ENCODE measurements around the gene REM1. TPM values are rescaled to one million over a fixed set of nuclear protein-coding genes. Genes with fewer than 3 reads are reported as not detected.

Gene REM1
- total and polyA plus RNA-seq, 9 donors = 1.1 to 6.5 (median 2.6) TPM

GRCh38 chr20:31484001-31484400 is 8.9 kb downstream of the REM1 start:
- Histone ChIP-seq H3K27ac (peak overlapping the region in 1 of 2 donors; percentile 82), H3K4me3 (no peak overlapping the region), H3K4me1 (ENCODE audit: insufficient read depth) (peaks cover 2% of the 10 kb centered on the region), H3K27me3 (no peaks in the 10 kb centered on the region), H3K9me3 (no peaks in the 10 kb centered on the region), H3K36me3 (no peaks in the 10 kb centered on the region)
- 50 to 61% (median 56%) methylated on average over 36 of the region's 36 CpGs for WGBS, 3 donors
- TF ChIP-seq POLR2A (IDR thresholded peaks at IDR 0.05) = no peak
- no peak for TF ChIP-seq EP300 (IDR thresholded peaks at IDR 0.05)
- TF ChIP-seq, protein P1, sequence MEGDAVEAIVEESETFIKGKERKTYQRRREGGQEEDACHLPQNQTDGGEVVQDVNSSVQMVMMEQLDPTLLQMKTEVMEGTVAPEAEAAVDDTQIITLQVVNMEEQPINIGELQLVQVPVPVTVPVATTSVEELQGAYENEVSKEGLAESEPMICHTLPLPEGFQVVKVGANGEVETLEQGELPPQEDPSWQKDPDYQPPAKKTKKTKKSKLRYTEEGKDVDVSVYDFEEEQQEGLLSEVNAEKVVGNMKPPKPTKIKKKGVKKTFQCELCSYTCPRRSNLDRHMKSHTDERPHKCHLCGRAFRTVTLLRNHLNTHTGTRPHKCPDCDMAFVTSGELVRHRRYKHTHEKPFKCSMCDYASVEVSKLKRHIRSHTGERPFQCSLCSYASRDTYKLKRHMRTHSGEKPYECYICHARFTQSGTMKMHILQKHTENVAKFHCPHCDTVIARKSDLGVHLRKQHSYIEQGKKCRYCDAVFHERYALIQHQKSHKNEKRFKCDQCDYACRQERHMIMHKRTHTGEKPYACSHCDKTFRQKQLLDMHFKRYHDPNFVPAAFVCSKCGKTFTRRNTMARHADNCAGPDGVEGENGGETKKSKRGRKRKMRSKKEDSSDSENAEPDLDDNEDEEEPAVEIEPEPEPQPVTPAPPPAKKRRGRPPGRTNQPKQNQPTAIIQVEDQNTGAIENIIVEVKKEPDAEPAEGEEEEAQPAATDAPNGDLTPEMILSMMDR (IDR thresholded peaks at IDR 0.05) = no peak
- intact Hi-C loops (cut with DNase I) = no loop called here
- peak; percentile 13 to 63 (median 48) for DNase-seq

DNA sequence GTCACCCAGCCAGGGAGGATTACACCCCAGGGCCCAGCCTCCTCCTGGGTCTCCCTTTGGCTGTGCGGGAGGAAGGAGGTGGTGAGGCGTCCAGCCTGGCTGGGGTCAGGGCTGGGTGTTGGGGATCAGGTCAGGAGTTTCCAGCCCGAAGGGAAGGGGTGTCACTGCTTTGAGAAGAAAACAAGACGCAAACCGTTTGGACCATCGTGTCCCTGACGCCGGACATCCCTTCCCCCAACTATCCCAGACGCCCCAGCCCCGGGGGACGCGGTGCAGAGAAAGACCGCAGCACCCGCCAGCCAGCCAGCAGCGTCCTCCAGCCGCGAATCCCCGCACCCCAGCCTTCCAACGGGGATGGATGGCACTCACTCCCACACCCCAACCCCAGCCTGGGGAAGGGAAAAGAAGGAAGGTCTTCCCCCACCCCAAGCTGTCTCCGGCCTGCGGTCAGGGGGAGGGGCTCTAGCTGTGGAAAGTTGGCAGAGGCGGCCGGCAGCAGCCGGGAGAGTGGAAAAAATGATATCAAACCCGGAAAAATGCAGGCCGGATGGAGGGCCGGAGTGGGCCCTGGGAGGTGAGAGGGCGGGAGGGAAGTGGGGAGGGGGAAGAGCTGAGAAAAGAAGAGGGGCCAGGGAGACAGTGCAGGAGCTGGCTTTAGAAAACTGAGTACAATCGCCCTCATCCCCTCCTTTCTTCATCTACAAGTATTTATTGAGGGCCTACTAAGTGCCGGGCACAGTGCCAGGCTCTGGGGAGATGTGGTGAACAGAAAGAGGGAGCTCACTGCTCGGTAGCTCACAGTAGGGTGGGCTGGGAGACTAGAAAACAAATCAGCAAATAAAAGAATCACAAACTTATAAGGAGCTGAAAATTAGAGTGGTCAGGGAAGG is 10.6 kb downstream of the REM1 start:
- DNase-seq = peak; percentile 74 to 84 (median 81)
- WGBS, 3 donors = 3 to 9% (median 6%) methylated on average over 22 to 31 of the region's 31 CpGs
- peak overlapping the region; percentile 56 to 82 for H3K27ac ChIP-seq
- H3K27me3 ChIP-seq = no peaks in the 10 kb centered on the region
- H3K4me1 ChIP-seq (ENCODE audit: insufficient read depth) = peaks cover 2% of the 10 kb centered on the region
- H3K9me3 ChIP-seq = no peaks in the 10 kb centered on the region
- TF ChIP-seq, protein P1 (IDR thresholded peaks at IDR 0.05) = no peak
- peak; percentile 26 for TF ChIP-seq POLR2A (IDR thresholded peaks at IDR 0.05)
- H3K4me3 ChIP-seq = no peak overlapping the region
- H3K36me3 ChIP-seq = no peaks in the 10 kb centered on the region
- intact Hi-C loops (cut with DNase I) = no loop called here

DNA sequence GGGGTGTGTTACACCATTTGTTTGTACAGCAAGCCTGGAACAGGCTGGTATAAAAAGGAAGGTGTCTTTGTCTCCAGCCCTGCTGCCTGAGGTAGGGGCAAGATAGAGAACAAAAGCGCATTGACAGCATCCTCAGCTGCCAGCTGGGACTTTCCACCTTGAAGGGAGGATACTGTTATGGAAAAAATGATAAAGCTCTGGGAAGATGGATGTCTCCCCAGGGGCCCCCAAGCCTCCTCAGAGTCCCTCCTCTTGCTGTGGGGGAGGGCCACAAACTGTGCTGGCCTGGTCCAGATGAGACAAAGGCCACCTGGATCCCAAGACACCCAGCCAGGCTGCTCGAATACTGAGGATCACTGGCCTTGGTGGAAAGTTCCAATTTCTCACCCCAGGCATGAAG is 13.0 kb downstream of the REM1 start:
- peak overlapping the region in 1 of 2 donors; percentile 13 for H3K27ac ChIP-seq
- peaks cover 2% of the 10 kb centered on the region for H3K4me1 ChIP-seq (ENCODE audit: insufficient read depth)
- WGBS, 3 donors = 34 to 50% (median 46%) methylated on average over 2 of the region's 2 CpGs
- H3K9me3 ChIP-seq = no peaks in the 10 kb centered on the region
- DNase-seq = no peak
- no peaks in the 10 kb centered on the region for H3K27me3 ChIP-seq
- H3K4me3 ChIP-seq = no peak overlapping the region
- intact Hi-C loops (cut with DNase I) = no loop called here
- no peaks in the 10 kb centered on the region for H3K36me3 ChIP-seq
- TF ChIP-seq POLR2A (IDR thresholded peaks at IDR 0.05) (no peak), EP300 (IDR thresholded peaks at IDR 0.05) (no peak)
- TF ChIP-seq, protein P1 (IDR thresholded peaks at IDR 0.05) = no peak

DNA sequence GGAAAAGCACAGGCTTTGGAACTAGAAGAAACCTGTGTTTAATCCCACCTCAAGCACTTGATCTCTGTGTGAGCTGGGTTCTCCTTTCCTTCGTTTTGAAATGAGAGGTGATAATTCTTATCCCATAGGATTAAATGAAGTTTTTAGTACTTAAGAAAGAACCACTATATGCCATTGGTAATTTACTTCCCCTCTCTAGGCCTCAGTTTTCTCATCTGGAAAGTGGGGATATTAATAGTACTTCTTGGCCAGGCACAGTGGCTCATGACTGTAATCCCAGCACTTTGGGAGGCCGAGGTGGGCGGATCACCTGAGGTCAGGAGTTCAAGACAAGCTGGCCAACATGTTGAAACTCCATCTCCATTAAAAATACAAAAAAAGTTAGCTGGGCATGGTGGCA is 14.1 kb downstream of the REM1 start:
- 59 to 74% (median 65%) methylated on average over 3 of the region's 3 CpGs for WGBS, 3 donors
- Histone ChIP-seq H3K27ac (no peak overlapping the region), H3K27me3 (no peaks in the 10 kb centered on the region), H3K4me1 (ENCODE audit: insufficient read depth) (peaks cover 2% of the 10 kb centered on the region), H3K36me3 (no peaks in the 10 kb centered on the region), H3K4me3 (no peak overlapping the region), H3K9me3 (no peaks in the 10 kb centered on the region)
- TF ChIP-seq EP300 (IDR thresholded peaks at IDR 0.05) (no peak), POLR2A (IDR thresholded peaks at IDR 0.05) (no peak)
- TF ChIP-seq, protein P1 (IDR thresholded peaks at IDR 0.05) = no peak
- intact Hi-C loops (cut with DNase I) = no loop called here
- DNase-seq = no peak

All from ovary (tissue), 9 donors.